ENCODE results near the gene SYMPK.

Gene SYMPK

DNA sequence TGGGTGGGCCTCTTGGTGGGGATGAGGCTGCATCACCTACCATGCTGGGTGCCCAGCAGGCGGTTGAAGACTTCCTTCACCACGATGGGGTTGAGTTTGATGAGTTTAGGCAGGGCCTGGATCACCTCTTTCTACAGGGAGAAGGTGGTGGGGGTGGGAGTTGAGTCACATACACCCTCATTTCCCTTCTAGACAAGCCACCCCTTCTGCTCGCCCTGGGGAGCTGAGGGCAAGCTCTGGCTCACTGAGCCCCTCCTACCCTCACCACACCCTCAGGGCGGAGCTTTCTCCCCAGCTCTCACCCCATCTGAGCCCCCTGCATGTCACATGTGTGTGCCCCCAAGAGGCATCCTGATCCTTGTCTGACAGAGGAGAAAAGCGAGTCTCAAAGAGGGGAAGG lies 40.2 kb downstream of the SYMPK start:
- TF ChIP-seq, protein P1, sequence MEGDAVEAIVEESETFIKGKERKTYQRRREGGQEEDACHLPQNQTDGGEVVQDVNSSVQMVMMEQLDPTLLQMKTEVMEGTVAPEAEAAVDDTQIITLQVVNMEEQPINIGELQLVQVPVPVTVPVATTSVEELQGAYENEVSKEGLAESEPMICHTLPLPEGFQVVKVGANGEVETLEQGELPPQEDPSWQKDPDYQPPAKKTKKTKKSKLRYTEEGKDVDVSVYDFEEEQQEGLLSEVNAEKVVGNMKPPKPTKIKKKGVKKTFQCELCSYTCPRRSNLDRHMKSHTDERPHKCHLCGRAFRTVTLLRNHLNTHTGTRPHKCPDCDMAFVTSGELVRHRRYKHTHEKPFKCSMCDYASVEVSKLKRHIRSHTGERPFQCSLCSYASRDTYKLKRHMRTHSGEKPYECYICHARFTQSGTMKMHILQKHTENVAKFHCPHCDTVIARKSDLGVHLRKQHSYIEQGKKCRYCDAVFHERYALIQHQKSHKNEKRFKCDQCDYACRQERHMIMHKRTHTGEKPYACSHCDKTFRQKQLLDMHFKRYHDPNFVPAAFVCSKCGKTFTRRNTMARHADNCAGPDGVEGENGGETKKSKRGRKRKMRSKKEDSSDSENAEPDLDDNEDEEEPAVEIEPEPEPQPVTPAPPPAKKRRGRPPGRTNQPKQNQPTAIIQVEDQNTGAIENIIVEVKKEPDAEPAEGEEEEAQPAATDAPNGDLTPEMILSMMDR (IDR thresholded peaks at IDR 0.05; ENCODE audit: borderline replicate concordance, insufficient read depth, low read depth, low read length), result no peak
- no peak overlapping the region for H3K4me3 ChIP-seq (ENCODE audit: low read depth, low read length)

DNA sequence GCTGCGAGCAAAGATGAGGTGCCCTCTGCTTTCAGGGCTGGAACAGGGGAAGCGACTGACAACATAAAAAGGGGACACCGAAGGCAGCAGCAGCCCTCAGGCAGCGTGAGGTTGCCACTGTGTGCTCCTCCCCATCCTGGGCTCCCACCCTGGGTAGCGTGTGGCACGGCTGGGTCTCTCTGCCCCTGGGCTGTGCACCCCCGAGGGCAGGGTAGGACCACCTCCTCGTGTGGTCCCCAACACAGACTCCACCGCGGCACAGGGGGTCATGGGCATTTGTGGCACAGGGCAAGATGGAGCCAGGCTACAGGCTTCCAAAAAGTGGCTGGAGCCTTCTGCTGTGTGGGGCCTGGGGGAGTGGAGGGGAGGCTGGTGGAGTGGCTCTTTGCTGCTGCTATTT lies 41.4 kb downstream of the SYMPK start:
- TF ChIP-seq, protein P1 (IDR thresholded peaks at IDR 0.05; ENCODE audit: borderline replicate concordance, insufficient read depth, low read depth, low read length), result no peak
- no peak overlapping the region for H3K4me3 ChIP-seq (ENCODE audit: low read depth, low read length)

DNA sequence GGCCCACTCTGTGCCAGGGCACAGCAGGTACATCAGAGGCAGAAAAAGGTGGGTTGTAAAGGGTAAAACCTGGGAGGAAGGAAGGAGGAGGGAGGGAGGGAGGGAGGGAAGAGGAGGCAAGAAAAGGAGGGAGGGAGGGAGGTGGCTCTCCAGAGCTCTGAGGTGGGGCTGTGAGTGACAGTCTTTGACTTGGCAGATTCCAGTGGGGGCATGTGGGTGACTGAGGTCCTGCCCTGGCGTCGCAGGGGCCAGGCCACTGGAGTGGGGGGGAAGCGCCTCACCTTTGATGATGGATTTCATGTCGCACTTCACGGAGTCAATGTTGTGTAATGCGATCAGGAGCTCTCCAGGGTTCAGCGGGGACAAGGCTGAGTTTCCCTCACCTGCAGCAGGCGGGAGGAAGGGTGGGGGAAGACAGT lies 41.8 kb downstream of the SYMPK start:
- no peak overlapping the region for H3K4me3 ChIP-seq (ENCODE audit: low read depth, low read length)
- TF ChIP-seq, protein P1 (IDR thresholded peaks at IDR 0.05; ENCODE audit: borderline replicate concordance, insufficient read depth, low read depth, low read length), result no peak

DNA sequence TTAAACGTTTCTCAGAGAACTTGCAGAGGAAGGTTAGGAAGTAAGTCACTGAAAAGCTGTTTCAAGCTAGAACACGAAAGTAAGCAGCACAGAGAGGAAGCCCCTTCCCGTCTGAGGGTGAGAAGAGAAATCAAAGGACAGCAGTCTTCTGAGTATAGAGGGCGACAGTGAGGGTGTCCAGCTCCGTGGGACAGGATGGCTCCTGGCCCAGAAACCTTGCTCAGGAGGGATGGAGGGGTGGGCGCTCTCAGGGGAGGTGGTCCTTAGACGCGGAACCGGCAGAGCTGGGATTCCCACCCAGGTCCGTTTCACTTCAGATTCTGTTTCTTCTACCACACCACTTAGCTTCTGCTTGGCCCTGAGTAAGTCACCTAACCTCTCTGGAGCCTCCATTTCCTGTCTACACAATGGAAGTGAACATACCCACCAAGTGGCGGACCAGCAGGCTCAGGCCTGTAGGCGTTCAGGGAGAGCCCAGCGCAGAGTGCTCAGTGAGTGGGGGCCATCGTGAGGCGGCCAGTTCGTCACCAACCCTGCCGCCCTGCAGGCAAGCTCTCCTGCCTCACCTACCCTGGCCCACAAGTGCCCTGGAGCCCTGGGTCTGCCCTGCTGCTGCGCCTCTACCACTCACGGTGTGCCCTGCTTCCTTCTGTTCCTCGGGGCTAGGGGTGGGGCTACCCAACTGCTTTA lies 42.4 kb downstream of the SYMPK start:
- H3K4me3 ChIP-seq (ENCODE audit: low read depth, low read length), result no peak overlapping the region
- TF ChIP-seq, protein P1 (IDR thresholded peaks at IDR 0.05; ENCODE audit: borderline replicate concordance, insufficient read depth, low read depth, low read length), result no peak

DNA sequence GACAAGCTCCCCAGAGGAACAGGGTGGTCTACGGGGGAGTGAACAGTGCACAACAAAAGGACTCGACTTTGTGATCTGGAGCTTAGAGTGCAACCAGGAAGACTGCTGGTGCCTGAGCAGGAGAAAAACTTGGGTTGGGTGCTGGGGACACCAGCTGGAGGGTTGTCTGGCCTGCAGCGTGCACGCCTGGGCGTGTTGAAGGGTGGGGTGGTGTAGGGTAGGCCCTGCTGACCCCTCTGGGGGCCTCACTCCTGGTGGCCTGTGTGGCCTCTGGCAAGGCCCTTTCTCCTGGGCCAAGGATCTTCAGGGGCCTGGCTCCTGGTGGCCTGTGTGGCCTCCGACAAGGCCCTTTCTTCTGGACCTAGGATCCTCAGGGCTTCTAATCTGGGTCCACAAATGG lies 43.2 kb downstream of the SYMPK start:
- H3K4me3 ChIP-seq (ENCODE audit: low read depth, low read length), result no peak overlapping the region
- TF ChIP-seq, protein P1 (IDR thresholded peaks at IDR 0.05; ENCODE audit: borderline replicate concordance, insufficient read depth, low read depth, low read length), result no peak

DNA sequence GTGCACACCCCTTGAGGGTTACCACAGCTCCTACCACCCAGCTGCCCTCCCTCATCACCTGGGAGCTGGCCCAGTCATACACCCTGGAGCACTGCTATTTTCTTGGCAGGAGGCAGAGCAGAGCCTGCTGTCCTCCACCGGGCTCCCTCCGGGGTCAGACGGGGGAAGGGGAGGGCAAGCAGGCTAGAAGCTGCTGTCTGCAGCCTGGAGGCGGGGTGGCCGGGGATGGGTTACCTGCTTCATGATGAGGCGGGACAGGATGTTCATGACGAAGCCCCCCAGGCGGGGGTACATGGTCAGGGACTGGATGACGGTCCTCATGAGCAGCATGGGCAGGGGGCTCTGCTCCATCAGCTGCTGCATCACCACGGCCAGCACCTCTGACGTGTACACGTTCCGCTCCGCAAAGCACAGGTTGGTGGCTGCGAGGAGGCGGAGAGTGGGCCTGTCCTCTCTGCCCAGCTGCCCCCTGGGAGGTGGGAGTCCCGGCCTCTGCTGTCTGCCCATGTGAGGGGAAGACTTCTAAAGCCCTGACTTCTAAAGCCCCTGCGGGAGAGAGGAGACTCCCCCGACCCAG lies 45.1 kb downstream of the SYMPK start:
- H3K4me3 ChIP-seq (ENCODE audit: low read depth, low read length), result no peak overlapping the region
- TF ChIP-seq, protein P1 (IDR thresholded peaks at IDR 0.05; ENCODE audit: borderline replicate concordance, insufficient read depth, low read depth, low read length), result no peak
